DMS 273 (cell line): Measurements from ENCODE around the gene ESPNL.

ENCODE experiments used
- DNase-seq: peaks from one replicate; lab custom pipeline; 2025; ENCODE audit not compliant: unreplicated experiment; lab: John Stamatoyannopoulos, UW

ESPNL gene

DNA sequence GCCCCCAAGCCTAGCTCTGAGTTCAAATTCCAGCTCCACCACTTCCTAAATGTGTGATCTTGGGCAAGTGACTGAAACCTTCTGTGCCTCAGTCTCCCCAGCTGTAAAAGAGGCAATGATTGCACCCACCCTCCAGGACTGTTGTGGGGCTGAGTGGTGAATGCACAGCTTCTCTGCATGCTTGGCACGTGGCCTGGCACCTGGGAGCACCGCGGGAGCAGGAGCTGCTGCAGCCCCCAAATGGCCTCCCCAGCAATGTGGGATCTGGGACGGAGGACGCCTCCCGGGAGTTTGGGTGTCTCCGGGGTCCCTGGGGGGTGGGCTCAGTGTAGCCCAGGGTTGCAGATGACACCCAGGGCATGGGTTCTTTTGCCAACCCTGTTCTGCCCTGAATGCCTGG, 39.9 kb downstream of the ESPNL start:
- no peak for DNase-seq

- DNase-seq: no peak
Measured at GRCh38 chr2:238140721-238141540, 40.8 kb downstream of the ESPNL start.

DNA sequence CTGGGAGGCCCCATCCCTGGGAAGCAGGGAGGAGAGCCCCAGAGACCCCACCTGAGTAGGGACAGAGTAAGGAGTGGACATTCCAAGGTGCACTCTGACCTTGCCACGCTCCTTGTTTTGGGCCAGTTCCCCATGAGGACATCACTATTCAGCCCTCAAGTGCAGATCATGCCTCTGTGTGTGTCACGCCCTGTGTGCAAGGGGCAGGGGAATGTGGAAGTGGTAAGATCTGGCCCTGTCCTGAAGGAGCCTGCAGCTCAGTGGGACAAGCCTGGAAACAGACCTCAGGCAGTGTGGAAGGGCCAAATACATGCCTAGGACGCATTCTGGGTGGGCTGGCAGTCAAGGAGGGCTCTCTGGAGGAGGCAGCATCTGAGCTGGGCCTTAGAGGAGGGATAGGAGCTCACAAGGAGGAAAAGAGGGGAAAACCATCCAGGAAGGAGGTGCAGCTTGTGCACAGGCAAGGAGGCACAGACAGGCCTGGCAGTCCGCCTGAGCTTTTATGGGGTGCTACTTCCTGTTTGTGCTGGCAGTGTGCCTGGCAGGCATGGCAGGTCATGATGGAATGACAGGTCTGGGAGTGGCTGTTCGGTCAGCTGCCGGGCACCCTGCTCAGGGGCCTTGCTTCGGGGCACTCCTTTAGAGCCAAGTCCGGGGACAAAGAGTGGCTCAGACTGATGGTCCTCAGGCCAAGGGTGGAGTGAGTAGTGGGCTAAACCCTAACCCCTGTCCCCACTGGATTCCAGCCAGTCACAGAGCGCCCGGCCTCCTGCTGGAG, 41.6 kb downstream of the ESPNL start:
- DNase-seq: peak; percentile 35

GRCh38 chr2:238142382-238143205, 42.5 kb downstream of the ESPNL start:
- peak; percentile 29 for DNase-seq

DNA sequence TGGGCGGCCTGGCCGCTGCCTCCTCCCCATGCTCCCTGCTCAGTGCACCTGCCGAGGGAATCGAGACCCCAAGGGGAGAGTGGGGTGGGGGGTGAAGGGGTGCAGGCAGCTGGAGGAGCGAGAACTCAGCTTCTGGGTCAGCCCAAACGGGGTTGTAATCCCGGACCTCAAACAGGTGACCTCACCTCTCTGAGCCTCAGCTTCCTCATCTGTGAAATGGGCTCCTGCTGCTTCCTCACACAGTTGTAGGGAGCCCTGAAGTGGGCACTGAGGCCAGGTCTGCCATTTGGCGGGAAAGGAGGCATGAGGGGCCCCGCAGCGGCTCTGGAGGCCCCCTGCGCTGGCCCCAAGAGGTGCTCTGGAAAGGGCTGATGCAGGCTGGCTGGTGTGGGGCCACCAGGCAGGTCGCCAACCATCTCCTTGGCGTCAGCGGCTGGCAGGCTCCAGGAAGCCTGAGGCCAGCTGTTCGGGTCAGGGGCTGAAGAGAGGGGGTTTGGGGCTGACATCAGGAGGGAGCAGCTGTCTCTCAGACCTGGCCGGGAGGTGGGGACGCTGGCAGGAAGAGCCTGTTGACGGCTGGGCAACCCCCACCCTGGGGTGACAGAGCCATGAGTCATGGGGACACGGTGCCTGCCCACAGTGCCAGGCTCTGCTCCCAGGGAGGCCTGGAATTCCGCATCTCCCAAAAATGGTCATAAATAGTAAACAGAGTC, 43.3 kb downstream of the ESPNL start:
- peak; percentile 89 for DNase-seq

DNA sequence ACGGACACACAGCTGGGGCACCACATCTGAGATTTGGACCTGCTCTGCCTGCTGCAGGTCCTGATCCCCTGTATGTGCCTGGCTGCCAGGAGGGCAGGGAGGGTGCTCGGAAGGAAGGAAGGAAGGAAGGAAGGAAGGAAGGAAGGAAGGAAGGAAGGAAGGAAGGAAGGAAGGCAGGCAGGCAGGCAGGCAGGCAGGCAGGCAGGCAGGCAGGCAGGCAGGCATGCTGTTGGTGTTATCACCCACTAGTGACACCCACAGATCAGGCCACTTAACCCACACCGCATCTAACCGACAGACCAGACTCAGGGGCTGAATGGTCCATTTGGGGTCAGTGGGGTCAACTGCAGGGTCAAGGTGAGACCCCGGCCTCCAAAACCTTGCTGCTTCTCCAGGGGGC, 44.1 kb downstream of the ESPNL start:
- DNase-seq: no peak

- no peak for DNase-seq
Measured at GRCh38 chr2:238145046-238145445, 44.9 kb downstream of the ESPNL start.

GRCh38 chr2:238145851-238146250, 45.7 kb downstream of the ESPNL start:
- no peak for DNase-seq

DNA sequence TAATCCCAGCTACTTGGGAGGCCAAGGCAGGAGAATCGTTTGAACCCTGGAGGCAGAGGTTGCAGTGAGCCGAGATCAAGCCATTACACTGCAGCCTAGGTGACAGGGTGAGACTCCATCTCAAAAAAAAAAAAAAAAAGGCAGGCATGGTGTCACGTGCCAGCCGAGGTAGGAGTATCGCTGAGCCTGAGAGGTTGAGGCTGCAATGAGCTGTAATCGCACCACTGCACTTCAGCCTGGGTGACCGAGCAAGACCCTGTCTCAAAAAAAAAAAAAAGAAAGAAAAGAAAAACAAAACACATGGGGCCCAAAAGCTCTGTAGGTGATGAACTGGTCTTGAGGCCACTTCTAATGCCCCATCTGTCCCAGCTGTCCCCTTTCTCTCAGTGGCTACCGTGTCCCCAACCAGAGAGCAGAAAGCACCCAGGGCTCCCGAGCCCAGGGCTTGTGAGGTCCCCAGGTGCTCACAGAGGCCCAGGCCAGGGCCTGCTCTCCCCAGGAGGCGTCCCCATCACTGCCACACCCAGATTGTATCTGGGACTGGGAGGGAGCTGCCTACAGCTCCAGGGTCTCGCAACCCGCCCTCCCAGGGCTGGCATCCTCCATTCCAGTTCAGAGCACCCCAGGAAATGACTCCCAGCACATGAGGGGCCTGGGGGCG, 46.9 kb downstream of the ESPNL start:
- DNase-seq: no peak

DNA sequence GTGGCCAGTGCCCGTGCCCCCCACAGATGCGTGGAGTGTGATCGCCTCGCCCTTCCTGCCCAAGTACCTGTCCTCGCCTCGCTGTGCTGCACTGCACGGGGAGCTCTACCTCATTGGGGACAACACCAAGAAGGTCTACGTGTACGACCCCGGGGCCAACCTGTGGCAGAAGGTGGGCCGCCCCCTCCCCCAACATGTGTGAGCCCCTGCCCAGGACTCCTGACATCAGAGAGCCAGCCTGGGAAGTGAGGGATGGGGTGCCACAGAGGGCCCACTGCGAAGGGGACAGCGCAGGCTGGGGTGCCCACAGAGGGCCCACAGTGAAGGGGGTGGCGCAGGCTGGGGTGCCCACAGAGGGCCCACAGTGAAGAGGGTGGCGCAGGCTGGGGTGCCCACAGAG, 48.8 kb downstream of the ESPNL start:
- no peak for DNase-seq

DNA sequence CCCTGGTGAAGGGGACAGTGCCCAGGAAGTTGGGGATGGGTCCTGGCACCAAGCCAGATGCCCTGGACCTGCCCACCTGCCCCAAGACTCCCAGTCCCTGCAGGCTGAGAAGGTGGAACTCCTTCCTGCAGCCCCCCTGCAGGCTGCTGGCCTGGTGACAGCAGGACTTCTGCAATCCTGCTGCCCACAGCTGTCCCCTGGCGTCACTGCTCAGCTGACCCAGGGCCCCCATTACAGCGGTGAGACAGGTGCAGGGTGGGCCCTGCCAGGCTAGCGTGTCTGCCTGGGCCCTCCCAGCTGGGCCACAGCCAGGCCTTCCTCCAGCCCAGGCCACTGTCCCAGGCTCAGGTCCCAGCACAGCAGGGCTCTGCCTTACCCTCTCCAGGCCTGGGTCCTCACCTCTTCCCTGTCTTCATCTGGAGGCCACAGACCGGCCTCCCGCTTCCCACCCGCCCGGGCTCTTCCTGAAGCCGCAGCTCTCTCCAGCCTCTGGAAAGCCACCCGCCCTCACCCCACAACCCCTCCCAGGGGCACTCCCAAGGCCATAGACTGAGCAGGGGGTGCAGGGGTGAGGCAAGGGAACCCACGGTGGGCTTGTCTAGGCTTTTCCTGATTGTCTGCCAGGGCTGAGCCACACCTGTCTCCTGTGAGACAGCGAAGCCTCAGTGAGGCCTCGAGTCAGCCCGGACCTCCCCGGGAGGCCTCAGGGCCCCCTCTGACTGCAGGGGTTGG, 49.9 kb downstream of the ESPNL start:
- DNase-seq: no peak

GRCh38 chr2:238150686-238151085, 50.5 kb downstream of the ESPNL start:
- DNase-seq: no peak

GRCh38 chr2:238151205-238151604, 51.1 kb downstream of the ESPNL start:
- DNase-seq: no peak

DNA sequence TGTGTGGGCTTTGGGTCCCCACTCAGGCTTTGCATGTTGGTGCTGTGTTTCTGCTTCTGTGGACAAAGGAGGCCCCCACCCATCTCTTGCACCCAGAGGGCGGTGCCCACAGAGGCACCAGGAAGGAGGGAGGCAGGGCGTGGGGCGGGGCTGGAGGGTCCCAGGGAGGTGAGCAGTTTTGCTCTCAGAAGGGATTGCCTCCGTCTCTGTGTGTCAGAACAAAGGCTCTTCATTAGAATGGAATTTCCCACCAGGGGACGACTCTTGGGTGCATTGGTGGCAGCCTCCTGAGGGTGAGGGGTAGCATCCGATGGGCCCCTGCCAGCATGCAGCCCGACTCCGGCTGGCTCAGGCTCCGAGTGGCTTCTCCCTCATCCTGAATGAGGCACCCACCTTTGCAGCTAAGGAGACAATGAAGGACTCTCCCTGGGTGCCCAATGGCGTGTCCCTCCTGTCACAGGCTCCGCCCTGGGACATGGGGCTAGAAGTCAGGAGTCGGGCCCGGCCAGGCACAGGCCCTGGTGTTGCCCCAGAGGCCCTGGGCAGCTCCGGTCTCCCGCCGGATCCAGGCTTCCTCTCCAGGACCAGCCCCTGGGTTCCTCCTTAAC, 51.6 kb downstream of the ESPNL start:
- no peak for DNase-seq

GRCh38 chr2:238152771-238153688, 52.9 kb downstream of the ESPNL start:
- DNase-seq: no peak

DNA sequence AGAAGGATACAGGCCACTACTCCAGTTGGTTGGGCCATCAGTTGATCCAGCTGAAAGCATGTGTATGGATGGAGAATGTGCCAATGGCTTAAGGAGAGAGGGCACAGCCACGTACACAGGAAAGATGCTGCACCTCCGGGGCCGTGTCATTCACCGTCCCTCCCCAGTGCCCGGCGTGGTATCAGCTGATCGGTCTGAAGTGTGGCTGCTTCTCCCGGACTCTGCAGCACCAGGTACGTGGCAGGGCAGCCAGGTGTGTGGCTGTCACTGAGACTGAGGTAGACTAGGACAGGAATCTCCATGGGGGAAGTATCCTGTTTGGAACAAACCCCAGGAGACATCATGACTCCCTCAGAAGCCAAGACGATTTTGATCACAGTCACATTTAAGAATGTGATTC, 54.4 kb downstream of the ESPNL start:
- no peak for DNase-seq

- no peak for DNase-seq
Measured at GRCh38 chr2:238155051-238155760, 55.1 kb downstream of the ESPNL start.
